Memory B cell (primary cell): ENCODE measurements around the gene TSPAN15.

Experiments used
- ATAC-seq: fragments of 150-1000 bp; cut with Tn5 transposase; 2 replicates; pipeline ENCODE4 v1.10.0; 2021; ENCODE audit warnings: low read depth, mild to moderate bottlenecking, moderate library complexity
- DNase-seq, 2 donors: peaks; one replicate each; pipeline ENCODE4 v3.0.0; 2022; ENCODE audit warnings: low spot score in 2 of 2
- H3K27ac Mint-ChIP-seq: one replicate; pipeline ENCODE4 v1.8.0; 2022; ENCODE audit warnings: mild to moderate bottlenecking, moderate library complexity, mixed read lengths
- H3K27me3 Mint-ChIP-seq: one replicate; pipeline ENCODE4 v1.8.0; 2022; ENCODE audit warnings: mixed read lengths
- H3K36me3 Mint-ChIP-seq: one replicate; pipeline ENCODE4 v1.8.0; 2022; ENCODE audit warnings: mild to moderate bottlenecking, mixed read lengths
- H3K4me1 Mint-ChIP-seq: one replicate; pipeline ENCODE4 v1.8.0; 2022; ENCODE audit warnings: mixed read lengths
- H3K4me3 Mint-ChIP-seq: one replicate; pipeline ENCODE4 v1.8.0; 2022; ENCODE audit warnings: mild to moderate bottlenecking, moderate library complexity, mixed read lengths
- H3K9me3 Mint-ChIP-seq: one replicate; pipeline ENCODE4 v1.8.0; 2022; ENCODE audit warnings: mixed read lengths

Gene TSPAN15

DNA sequence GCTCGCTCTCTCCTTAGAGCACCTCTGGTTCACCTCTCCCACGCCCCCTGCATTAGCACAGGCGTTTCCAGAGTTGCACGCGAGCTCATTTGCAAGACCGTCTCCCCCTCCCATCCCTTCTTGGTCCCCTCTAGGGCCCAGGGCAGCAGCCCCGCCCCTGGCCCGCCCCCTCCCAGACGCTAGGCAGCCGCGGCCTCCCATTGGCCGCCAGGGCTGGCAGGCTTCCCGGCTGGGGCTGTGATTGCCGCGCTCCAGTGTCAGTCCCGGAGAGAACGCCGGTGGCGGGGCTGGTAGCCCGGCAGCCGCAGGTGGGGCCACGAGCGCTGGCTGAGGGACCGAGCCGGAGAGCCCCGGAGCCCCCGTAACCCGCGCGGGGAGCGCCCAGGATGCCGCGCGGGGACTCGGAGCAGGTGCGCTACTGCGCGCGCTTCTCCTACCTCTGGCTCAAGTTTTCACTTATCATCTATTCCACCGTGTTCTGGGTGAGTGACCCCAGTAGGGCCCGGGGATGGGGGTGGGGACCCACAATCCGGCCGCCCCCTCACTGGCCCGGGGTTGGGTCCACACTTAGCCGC, at the start of gene TSPAN15:
TSS of gene TSPAN15 (plus strand) at position 257 of the 575 bp plus-strand sequence. CDS start at position 387, 130 bp downstream.
- H3K9me3 Mint-ChIP-seq = no peaks in the 10 kb centered on the region
- peaks cover 21% of the 10 kb centered on the region for H3K27me3 Mint-ChIP-seq
- peak within 1 kb of the TSS; percentile 86 for H3K4me3 Mint-ChIP-seq
- H3K4me1 Mint-ChIP-seq = peaks cover 9% of the 10 kb centered on the region
- peak; percentile 86 for ATAC-seq
- H3K36me3 Mint-ChIP-seq = no peaks in the 10 kb centered on the region
- DNase-seq = peak; percentile 15 to 21
- H3K27ac Mint-ChIP-seq = no peak within 1 kb of the TSS

- no peak overlapping the region for H3K4me3 Mint-ChIP-seq
Observed at GRCh38 chr10:69402386-69402785, 48.9 kb upstream of the TSPAN15 start.

GRCh38 chr10:69403066-69403465, 48.2 kb upstream of the TSPAN15 start:
- no peaks in the 10 kb centered on the region for H3K27me3 Mint-ChIP-seq
- peaks cover 8% of the 10 kb centered on the region for H3K4me1 Mint-ChIP-seq
- peaks cover 29% of the 10 kb centered on the region for H3K36me3 Mint-ChIP-seq
- no peak overlapping the region for H3K27ac Mint-ChIP-seq
- ATAC-seq = no peak
- no peak overlapping the region for H3K4me3 Mint-ChIP-seq
- DNase-seq = no peak
- H3K9me3 Mint-ChIP-seq = no peaks in the 10 kb centered on the region

More at GRCh38 chr10:69402386-69402785, 48.9 kb upstream of the TSPAN15 start:
- H3K9me3 Mint-ChIP-seq = no peaks in the 10 kb centered on the region
- H3K36me3 Mint-ChIP-seq = peaks cover 29% of the 10 kb centered on the region
- no peaks in the 10 kb centered on the region for H3K27me3 Mint-ChIP-seq
- H3K4me1 Mint-ChIP-seq = peaks cover 3% of the 10 kb centered on the region
- DNase-seq = no peak
- no peak for ATAC-seq
- H3K27ac Mint-ChIP-seq = no peak overlapping the region

- Mint-ChIP-seq H3K9me3 (no peaks in the 10 kb centered on the region), H3K36me3 (peaks cover 27% of the 10 kb centered on the region), H3K27me3 (no peaks in the 10 kb centered on the region), H3K27ac (no peak overlapping the region), H3K4me1 (peaks cover 8% of the 10 kb centered on the region), H3K4me3 (no peak overlapping the region)
- ATAC-seq (no peak), DNase-seq (no peak)
Observed at GRCh38 chr10:69403519-69403918, 47.7 kb upstream of the TSPAN15 start.

DNA sequence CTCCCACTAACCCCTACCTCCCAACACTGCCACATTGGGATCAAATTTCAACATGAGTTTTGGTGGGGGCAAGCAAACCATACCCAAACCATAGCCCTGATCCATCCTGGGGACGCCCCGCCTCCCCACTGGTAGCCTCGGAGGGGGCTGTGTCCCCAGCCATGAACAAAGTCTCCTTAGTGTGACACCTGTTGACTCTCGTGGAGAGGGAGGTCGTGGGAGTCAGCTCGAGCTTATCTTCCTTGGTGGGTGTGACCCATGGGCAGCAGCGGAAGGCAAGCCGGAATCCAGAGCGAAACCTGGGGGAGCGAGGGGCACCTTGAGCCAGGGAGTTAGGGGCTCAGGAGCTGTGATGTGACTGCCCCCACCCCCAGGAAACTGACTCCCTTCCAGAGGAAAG, 46.5 kb upstream of the TSPAN15 start:
- no peaks in the 10 kb centered on the region for H3K9me3 Mint-ChIP-seq
- H3K27ac Mint-ChIP-seq = no peak overlapping the region
- no peak for DNase-seq
- H3K4me1 Mint-ChIP-seq = peaks cover 11% of the 10 kb centered on the region
- peaks cover 20% of the 10 kb centered on the region for H3K36me3 Mint-ChIP-seq
- ATAC-seq = no peak
- H3K4me3 Mint-ChIP-seq = no peak overlapping the region
- H3K27me3 Mint-ChIP-seq = no peaks in the 10 kb centered on the region

GRCh38 chr10:69405221-69405620, 46.0 kb upstream of the TSPAN15 start:
- Mint-ChIP-seq H3K27me3 (no peaks in the 10 kb centered on the region), H3K36me3 (peaks cover 18% of the 10 kb centered on the region), H3K4me3 (no peak overlapping the region), H3K4me1 (peaks cover 13% of the 10 kb centered on the region), H3K9me3 (no peaks in the 10 kb centered on the region), H3K27ac (peak overlapping the region; percentile 14)
- DNase-seq = no peak
- no peak for ATAC-seq

GRCh38 chr10:69406302-69406811, 44.9 kb upstream of the TSPAN15 start:
- H3K4me3 Mint-ChIP-seq = no peak overlapping the region
- no peaks in the 10 kb centered on the region for H3K9me3 Mint-ChIP-seq
- ATAC-seq (no peak), DNase-seq (no peak)
- no peaks in the 10 kb centered on the region for H3K27me3 Mint-ChIP-seq
- peaks cover 17% of the 10 kb centered on the region for H3K4me1 Mint-ChIP-seq
- H3K36me3 Mint-ChIP-seq = peaks cover 12% of the 10 kb centered on the region
- no peak overlapping the region for H3K27ac Mint-ChIP-seq

DNA sequence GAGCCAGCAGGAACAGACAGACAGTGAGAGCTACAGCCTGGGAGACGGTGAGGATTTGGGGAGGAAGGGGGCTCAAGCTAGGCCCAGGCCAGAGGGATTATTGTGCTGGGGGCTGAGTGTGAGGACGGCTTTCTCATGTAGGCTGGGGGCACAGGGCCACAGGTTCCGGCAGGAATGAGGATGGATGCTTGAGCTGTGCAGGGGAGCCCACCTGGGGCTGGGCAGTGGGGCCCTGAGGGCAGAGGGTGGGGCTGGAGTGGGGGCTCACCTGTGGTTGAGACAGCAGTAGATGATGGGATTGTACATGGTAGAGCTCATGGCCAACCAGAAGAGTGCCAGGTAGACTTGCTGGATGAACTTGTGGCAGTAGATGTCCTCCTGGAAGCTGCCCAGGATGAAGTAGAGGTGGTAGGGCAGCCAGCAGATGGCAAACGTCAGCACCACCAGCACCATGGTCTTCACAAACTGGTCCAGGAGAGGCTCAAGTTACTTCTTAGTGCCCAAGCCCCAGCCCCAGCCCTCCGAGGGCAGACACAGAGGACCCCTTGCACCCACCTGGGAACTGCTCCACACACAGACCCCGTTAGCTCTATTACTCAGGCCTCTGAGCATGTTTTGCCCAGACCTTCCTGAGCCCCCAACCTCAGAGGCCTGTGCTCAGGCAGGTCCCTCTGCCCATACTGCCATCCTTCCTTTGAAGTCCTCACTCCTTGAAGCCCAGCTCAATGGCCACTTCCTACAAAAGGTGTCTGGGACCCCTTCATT, 44.3 kb upstream of the TSPAN15 start:
- H3K27ac Mint-ChIP-seq = no peak overlapping the region
- H3K27me3 Mint-ChIP-seq = no peaks in the 10 kb centered on the region
- peaks cover 7% of the 10 kb centered on the region for H3K36me3 Mint-ChIP-seq
- DNase-seq = no peak
- no peak overlapping the region for H3K4me3 Mint-ChIP-seq
- H3K9me3 Mint-ChIP-seq = no peaks in the 10 kb centered on the region
- ATAC-seq = no peak
- H3K4me1 Mint-ChIP-seq = peaks cover 17% of the 10 kb centered on the region

DNA sequence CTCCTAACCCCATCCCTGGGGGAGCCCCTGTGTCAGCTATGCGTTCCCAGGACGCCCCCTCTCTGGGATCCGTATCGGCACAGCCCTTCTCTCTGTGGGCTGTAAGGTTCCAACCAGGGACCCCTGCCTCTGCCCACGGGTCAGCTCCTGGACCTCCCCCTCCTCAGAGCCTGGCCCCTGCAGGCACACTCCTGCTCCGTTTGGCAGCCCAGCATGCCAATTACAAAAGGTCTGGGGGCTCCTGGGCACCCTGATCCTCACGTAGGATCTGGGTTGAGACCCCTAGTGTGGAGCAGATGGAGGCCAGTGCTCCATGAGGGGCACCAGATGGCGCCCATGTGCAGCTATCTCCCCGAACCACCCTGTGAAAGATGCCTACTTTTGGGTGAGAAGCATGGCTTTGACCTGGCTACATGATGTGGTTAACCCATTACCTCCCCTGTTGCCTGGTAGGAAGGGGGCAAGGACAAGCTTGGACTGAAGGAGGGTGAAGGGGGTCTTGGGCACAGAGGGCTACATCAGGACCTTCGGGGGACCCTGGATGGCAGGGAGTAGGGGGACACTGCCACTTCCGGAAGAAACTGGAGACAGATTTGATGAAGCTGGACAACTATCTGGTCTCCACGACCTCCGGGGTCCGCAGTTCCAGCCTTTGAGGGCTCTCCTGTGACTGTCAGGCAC, 43.5 kb upstream of the TSPAN15 start:
- peaks cover 17% of the 10 kb centered on the region for H3K4me1 Mint-ChIP-seq
- H3K27me3 Mint-ChIP-seq = no peaks in the 10 kb centered on the region
- DNase-seq = peak in 1 of 2 donors; percentile 16
- no peak for ATAC-seq
- H3K36me3 Mint-ChIP-seq = peaks cover 4% of the 10 kb centered on the region
- no peaks in the 10 kb centered on the region for H3K9me3 Mint-ChIP-seq
- H3K27ac Mint-ChIP-seq = peak overlapping the region; percentile 95
- H3K4me3 Mint-ChIP-seq = peak overlapping the region; percentile 52

- peaks cover 19% of the 10 kb centered on the region for H3K4me1 Mint-ChIP-seq
- peak; percentile 84 to 85 for DNase-seq
- H3K9me3 Mint-ChIP-seq = no peaks in the 10 kb centered on the region
- peak overlapping the region; percentile 95 for H3K27ac Mint-ChIP-seq
- peak overlapping the region; percentile 80 for H3K4me3 Mint-ChIP-seq
- peaks cover 3% of the 10 kb centered on the region for H3K36me3 Mint-ChIP-seq
- peak; percentile 80 for ATAC-seq
- H3K27me3 Mint-ChIP-seq = no peaks in the 10 kb centered on the region
Observed at GRCh38 chr10:69408318-69409175, 42.7 kb upstream of the TSPAN15 start.

DNA sequence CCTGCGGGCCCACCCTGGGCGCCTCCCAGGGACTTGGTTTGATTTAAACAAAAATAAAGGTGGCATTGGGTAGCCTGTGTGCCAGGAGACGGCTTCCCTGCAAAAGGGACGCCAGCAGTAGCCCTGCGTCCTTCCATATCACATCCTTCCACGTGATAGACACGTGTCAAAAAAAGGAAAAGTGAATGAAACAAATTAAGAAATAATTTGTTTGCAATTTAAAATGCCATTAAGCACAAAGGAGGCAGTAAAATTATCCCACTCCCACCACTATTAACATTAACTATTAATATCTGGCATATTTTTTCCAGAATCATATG, 42.1 kb upstream of the TSPAN15 start:
- peaks cover 19% of the 10 kb centered on the region for H3K4me1 Mint-ChIP-seq
- H3K27ac Mint-ChIP-seq = peak overlapping the region; percentile 95
- DNase-seq (no peak), ATAC-seq (no peak)
- no peaks in the 10 kb centered on the region for H3K9me3 Mint-ChIP-seq
- no peaks in the 10 kb centered on the region for H3K27me3 Mint-ChIP-seq
- H3K36me3 Mint-ChIP-seq = peaks cover 3% of the 10 kb centered on the region
- H3K4me3 Mint-ChIP-seq = no peak overlapping the region

- peaks cover 2% of the 10 kb centered on the region for H3K27me3 Mint-ChIP-seq
- peak; percentile 57 to 76 for DNase-seq
- H3K4me3 Mint-ChIP-seq = peak overlapping the region; percentile 41
- no peaks in the 10 kb centered on the region for H3K9me3 Mint-ChIP-seq
- peak; percentile 75 for ATAC-seq
- H3K27ac Mint-ChIP-seq = peak overlapping the region; percentile 95
- no peaks in the 10 kb centered on the region for H3K36me3 Mint-ChIP-seq
- H3K4me1 Mint-ChIP-seq = peaks cover 19% of the 10 kb centered on the region
Observed at GRCh38 chr10:69409968-69410367, 41.3 kb upstream of the TSPAN15 start.

GRCh38 chr10:69410487-69410886, 40.8 kb upstream of the TSPAN15 start:
- Mint-ChIP-seq H3K4me1 (peaks cover 19% of the 10 kb centered on the region), H3K27me3 (peaks cover 2% of the 10 kb centered on the region), H3K9me3 (no peaks in the 10 kb centered on the region), H3K36me3 (no peaks in the 10 kb centered on the region), H3K4me3 (no peak overlapping the region), H3K27ac (peak overlapping the region; percentile 25)
- no peak for ATAC-seq
- no peak for DNase-seq
